Measurements from ENCODE around the gene GALNT15.

GRCh38 chr3:16182183-16182582, 7.7 kb downstream of the GALNT15 start:
- TF ChIP-seq CTCF (IDR thresholded peaks at IDR 0.05; ENCODE audit: low read depth, low read length) (no peak), EZH2phosphoT487 (IDR thresholded peaks at IDR 0.05; ENCODE audit: low read depth) (no peak)
